HCT116 (cell line): Measurements from ENCODE around the gene SYNPR.

Experiments
- ATF3 ChIP-seq: IDR thresholded peaks from 2 replicates; pipeline ENCODE4 v1.6.1; 2012
- EZH2 ChIP-seq: fragments of 200-600 bp; sonication (generic); IDR thresholded peaks from 2 replicates; pipeline ENCODE4 v1.6.1; 2017; ENCODE audit warnings: antibody characterized with exemption, mixed run types
- EZH2phosphoT487 ChIP-seq: fragments of 200-600 bp; IDR thresholded peaks from 2 replicates; pipeline ENCODE4 v1.6.1; 2018; ENCODE audit warnings: antibody characterized with exemption, borderline replicate concordance
- JUND ChIP-seq: IDR thresholded peaks from 2 replicates; pipeline ENCODE4 v1.6.1; 2012
- POLR2A ChIP-seq: IDR thresholded peaks from 2 replicates; pipeline ENCODE4 v1.7.0; 2011; ENCODE audit warnings: borderline replicate concordance; ENCODE audit not compliant: insufficient read depth, insufficient read length; ENCODE audit errors: extremely low read depth
- POLR2AphosphoS5 ChIP-seq: IDR thresholded peaks from 2 replicates; pipeline ENCODE4 v1.6.1; 2011; ENCODE audit warnings: mild to moderate bottlenecking, low read depth, low read length, moderate library complexity
- RAD21 ChIP-seq: IDR thresholded peaks from 2 replicates; pipeline ENCODE4 v1.6.1; 2012; ENCODE audit warnings: low read depth, mild to moderate bottlenecking
- REST ChIP-seq: IDR thresholded peaks from 2 replicates; pipeline ENCODE4 v1.6.1; 2012; ENCODE audit warnings: low read depth
- SP1 ChIP-seq: IDR thresholded peaks from 2 replicates; pipeline ENCODE4 v1.6.1; 2012; ENCODE audit warnings: low read depth
- ZBTB33 ChIP-seq: IDR thresholded peaks from 2 replicates; pipeline ENCODE4 v1.6.1; 2011; ENCODE audit warnings: mild to moderate bottlenecking, low read length, moderate library complexity; ENCODE audit not compliant: insufficient replicate concordance; ENCODE audit errors: extremely low read depth
- ZFX ChIP-seq: fragments of 450-650 bp; IDR thresholded peaks from 2 replicates; pipeline ENCODE4 v1.6.1; 2017
- TF ChIP-seq, protein P1 (sequence below), 3 experiments: fragments of 200-600 bp in 1 of 3; sonication (generic) in 1 of 3; IDR thresholded peaks in 2 of 3; conservative IDR thresholded peaks in 1 of 3; 2 replicates each; pipeline ENCODE4 v1.5.1; 2012 to 2017; ENCODE audit warnings: low read depth in 2 of 3, low read length in 2 of 3, antibody characterized with exemption in 1 of 3, borderline replicate concordance in 1 of 3, control low read depth in 1 of 3, mild to moderate bottlenecking in 1 of 3, mixed read lengths in 1 of 3, mixed run types in 1 of 3, moderate library complexity in 1 of 3; ENCODE audit not compliant: insufficient read depth in 1 of 3
- TF ChIP-seq, protein P2 (sequence below): IDR thresholded peaks from 2 replicates; pipeline ENCODE4 v1.6.1; 2012

GRCh38 chr3:63588895-63589294 is 310.8 kb downstream of the SYNPR start:
- no peak for TF ChIP-seq ZBTB33
- no peak for TF ChIP-seq POLR2AphosphoS5
- no peak for TF ChIP-seq REST
- TF ChIP-seq JUND: no peak
- no peak for TF ChIP-seq ATF3
- TF ChIP-seq, protein P1, sequence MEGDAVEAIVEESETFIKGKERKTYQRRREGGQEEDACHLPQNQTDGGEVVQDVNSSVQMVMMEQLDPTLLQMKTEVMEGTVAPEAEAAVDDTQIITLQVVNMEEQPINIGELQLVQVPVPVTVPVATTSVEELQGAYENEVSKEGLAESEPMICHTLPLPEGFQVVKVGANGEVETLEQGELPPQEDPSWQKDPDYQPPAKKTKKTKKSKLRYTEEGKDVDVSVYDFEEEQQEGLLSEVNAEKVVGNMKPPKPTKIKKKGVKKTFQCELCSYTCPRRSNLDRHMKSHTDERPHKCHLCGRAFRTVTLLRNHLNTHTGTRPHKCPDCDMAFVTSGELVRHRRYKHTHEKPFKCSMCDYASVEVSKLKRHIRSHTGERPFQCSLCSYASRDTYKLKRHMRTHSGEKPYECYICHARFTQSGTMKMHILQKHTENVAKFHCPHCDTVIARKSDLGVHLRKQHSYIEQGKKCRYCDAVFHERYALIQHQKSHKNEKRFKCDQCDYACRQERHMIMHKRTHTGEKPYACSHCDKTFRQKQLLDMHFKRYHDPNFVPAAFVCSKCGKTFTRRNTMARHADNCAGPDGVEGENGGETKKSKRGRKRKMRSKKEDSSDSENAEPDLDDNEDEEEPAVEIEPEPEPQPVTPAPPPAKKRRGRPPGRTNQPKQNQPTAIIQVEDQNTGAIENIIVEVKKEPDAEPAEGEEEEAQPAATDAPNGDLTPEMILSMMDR (IDR thresholded peaks at IDR 0.05 in 2 of 3, conservative IDR thresholded peaks at IDR 0.05 in 1 of 3; ENCODE audit: borderline replicate concordance in 1 of 3, insufficient read depth in 1 of 3, low read depth in 2 of 3, low read length in 2 of 3): peak in 2 of 3 experiments; percentile 15 to 18; a peak in 2 of 6 replicates
- TF ChIP-seq, protein P2, sequence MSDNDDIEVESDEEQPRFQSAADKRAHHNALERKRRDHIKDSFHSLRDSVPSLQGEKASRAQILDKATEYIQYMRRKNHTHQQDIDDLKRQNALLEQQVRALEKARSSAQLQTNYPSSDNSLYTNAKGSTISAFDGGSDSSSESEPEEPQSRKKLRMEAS: no peak
- no peak for TF ChIP-seq POLR2A
- no peak for TF ChIP-seq RAD21
- no peak for TF ChIP-seq EZH2phosphoT487
- no peak for TF ChIP-seq SP1
- TF ChIP-seq EZH2: no peak
- TF ChIP-seq ZFX: no peak
